ENCODE measurements around the gene KIAA1549.

The KIAA1549 gene

DNA sequence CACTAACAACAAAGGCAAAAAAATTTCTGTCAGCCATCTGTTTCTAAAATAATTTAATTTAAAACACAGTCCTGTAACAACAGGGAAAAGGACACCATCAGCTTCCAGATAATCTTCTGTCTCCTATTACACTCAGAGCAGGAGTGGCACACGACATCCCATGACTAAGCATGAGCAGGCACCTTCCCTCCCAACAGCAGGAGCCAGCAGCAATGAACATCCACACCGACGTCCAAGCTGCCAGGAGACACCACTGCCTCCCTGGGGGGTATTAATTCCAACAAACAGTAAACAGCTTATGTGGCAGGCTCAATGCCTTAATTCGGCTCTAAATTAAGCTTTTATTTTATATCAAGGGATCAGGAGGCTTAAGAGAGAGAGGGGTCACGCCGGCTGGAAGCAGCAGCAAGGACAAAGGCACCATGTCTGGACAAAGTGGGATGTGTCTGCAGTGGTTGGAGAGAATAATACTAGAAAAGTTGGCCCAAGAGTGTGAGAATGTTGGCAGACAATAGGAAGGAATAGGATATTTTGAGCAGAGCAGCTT, 45.7 kb downstream of the KIAA1549 start:
- DNase-seq (ENCODE audit: low read depth) = peak; percentile 55
- TF ChIP-seq, protein P1, sequence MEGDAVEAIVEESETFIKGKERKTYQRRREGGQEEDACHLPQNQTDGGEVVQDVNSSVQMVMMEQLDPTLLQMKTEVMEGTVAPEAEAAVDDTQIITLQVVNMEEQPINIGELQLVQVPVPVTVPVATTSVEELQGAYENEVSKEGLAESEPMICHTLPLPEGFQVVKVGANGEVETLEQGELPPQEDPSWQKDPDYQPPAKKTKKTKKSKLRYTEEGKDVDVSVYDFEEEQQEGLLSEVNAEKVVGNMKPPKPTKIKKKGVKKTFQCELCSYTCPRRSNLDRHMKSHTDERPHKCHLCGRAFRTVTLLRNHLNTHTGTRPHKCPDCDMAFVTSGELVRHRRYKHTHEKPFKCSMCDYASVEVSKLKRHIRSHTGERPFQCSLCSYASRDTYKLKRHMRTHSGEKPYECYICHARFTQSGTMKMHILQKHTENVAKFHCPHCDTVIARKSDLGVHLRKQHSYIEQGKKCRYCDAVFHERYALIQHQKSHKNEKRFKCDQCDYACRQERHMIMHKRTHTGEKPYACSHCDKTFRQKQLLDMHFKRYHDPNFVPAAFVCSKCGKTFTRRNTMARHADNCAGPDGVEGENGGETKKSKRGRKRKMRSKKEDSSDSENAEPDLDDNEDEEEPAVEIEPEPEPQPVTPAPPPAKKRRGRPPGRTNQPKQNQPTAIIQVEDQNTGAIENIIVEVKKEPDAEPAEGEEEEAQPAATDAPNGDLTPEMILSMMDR (IDR thresholded peaks at IDR 0.05; ENCODE audit: control insufficient read depth, insufficient read depth, low read depth, low read length, missing control alignments) = no peak

DNA sequence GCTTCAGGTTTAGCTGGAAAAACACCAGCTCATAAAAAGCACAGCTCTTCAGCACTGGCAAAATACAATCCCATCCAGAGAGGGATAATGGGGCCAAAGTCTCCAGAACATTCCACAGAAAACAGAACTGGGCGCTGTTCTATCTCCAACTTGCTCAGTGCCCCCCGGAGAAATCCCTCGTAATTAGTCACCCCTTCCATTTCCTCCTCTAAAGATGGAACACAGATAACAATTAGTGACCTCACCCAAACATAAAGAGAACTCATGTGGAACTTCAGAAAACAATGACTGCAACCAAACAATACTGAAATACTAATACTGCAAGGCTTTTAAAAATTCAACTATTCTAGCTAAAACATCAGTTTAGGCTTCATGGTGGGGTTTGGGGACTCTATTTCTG, 46.3 kb downstream of the KIAA1549 start:
- no peak overlapping the region for H3K4me3 ChIP-seq (ENCODE audit: control insufficient read depth, low read depth, low read length)
- DNase-seq (ENCODE audit: low read depth) = no peak
- TF ChIP-seq, protein P1 (IDR thresholded peaks at IDR 0.05; ENCODE audit: control insufficient read depth, insufficient read depth, low read depth, low read length, missing control alignments) = no peak

More for the DNA sequence above, 45.7 kb downstream of the KIAA1549 start:
- H3K4me3 ChIP-seq (ENCODE audit: control insufficient read depth, low read depth, low read length) = no peak overlapping the region

DNA sequence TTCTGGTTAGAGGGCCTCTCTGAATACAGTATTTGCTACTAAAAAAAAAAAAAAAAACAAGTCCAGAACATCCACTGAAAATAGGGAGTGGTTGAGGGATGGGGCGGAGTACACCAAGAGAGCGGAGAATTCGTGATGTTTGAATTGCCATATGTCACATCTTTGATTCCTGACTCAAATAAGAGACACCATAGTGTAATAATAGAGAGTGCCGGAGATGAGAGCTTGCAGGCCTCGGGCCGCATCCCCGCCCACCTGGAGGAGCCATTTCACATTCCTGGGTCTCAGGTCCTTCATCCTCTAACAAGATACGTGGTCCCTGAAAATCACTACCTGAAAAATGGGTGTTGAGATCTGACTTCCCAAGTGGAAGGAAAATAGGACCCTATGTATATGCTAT, 46.8 kb downstream of the KIAA1549 start:
- TF ChIP-seq, protein P1 (IDR thresholded peaks at IDR 0.05; ENCODE audit: control insufficient read depth, insufficient read depth, low read depth, low read length, missing control alignments) = no peak
- H3K4me3 ChIP-seq (ENCODE audit: control insufficient read depth, low read depth, low read length) = no peak overlapping the region
- no peak for DNase-seq (ENCODE audit: low read depth)

DNA sequence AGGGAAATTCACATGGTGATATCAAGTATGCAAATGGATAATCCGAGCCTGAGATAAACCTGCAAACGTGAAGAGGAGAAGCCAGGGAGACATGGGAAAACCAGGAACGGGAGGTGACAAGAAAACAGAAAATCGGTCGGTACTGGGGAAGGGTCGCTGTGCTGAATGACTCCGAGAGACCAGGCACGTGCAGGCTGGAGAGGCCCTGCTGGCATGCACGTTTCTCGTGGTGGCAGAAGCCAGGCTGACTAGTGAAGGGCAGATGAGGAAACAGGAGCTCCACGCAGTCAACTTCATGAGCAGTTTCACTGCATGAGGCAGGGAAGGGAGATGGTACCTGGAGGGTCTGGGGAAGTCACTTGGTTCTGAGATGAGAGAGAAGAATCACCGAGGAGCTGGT, 48.3 kb downstream of the KIAA1549 start:
- no peak for DNase-seq (ENCODE audit: low read depth)
- H3K4me3 ChIP-seq (ENCODE audit: control insufficient read depth, low read depth, low read length) = no peak overlapping the region
- TF ChIP-seq, protein P1 (IDR thresholded peaks at IDR 0.05; ENCODE audit: control insufficient read depth, insufficient read depth, low read depth, low read length, missing control alignments) = no peak

DNA sequence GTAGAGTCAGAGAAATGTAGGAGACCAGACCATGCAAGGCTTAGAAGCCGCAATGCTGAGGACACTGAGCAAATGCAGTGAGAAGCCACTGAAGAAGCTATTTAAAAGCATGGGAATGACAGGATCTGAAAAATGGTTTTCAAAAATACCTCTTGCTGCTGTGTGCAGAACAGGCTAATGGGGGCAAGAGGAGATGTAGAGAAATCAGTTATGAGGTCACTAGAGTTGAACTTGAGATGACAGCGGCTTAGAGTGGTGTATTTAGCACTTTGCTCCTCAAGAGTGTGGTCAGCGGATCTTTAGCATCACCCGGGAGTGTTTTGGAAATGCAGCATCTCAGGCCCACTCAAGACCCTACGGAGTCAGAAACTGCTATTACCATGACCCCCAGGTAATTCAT, 48.8 kb downstream of the KIAA1549 start:
- TF ChIP-seq, protein P1 (IDR thresholded peaks at IDR 0.05; ENCODE audit: control insufficient read depth, insufficient read depth, low read depth, low read length, missing control alignments) = no peak
- no peak for DNase-seq (ENCODE audit: low read depth)
- H3K4me3 ChIP-seq (ENCODE audit: control insufficient read depth, low read depth, low read length) = no peak overlapping the region

DNA sequence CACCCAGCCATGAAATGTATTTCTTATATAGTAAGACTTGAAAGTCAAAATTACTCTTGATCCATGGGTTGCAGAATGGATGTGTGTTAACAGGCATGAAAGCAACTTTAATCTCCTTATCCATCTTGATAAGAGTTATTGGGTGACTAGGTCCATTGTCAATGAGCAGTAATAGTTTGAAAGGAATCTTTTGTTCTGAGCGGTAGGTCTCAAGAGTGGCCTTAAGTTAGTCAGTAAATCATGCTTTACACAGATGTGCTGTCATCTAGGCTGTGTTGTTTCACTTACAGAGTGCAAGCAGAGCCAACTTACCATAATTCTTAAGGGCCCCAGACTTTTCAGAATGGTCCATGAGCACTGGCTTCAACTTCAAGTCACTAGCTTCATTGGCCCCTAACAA, 51.2 kb downstream of the KIAA1549 start:
- DNase-seq (ENCODE audit: low read depth) = no peak
- no peak overlapping the region for H3K4me3 ChIP-seq (ENCODE audit: control insufficient read depth, low read depth, low read length)
- TF ChIP-seq, protein P1 (IDR thresholded peaks at IDR 0.05; ENCODE audit: control insufficient read depth, insufficient read depth, low read depth, low read length, missing control alignments) = no peak

DNA sequence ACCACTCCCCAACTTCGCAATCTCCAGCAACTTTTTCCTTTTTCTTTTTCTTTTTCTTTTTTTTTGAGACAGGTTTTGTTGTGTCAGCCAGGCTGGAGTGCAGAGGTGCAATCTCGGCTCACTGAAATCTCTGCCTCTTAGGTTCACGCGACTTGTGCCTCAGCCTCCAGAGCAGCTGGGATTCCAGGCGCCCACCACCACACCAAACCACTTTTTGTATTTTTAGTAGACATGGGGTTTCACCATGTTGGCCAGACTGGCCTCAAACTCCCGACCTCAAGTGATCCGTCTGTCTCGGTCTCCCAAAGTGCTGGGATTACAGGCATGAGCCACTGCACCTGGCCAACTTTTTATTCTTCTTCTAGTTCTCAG, 55.0 kb downstream of the KIAA1549 start:
- TF ChIP-seq, protein P1 (IDR thresholded peaks at IDR 0.05; ENCODE audit: control insufficient read depth, insufficient read depth, low read depth, low read length, missing control alignments) = no peak
- no peak for DNase-seq (ENCODE audit: low read depth)
- no peak overlapping the region for H3K4me3 ChIP-seq (ENCODE audit: control insufficient read depth, low read depth, low read length)

Measured in AG09309 (cell line).